Immature natural killer cell (primary cell): ENCODE measurements around the gene PPP2CA. TPM values are rescaled to one million over a fixed set of nuclear protein-coding genes. Genes with fewer than 3 reads are reported as not detected.
"Not testable (repeated sequence)": the region's sequence is repeated elsewhere in the genome, so short reads cannot be mapped to it uniquely, and the experiment has no call there.

Experiments
- DNase-seq, 3 donors: peaks; one replicate each; pipeline ENCODE4 v3.0.0; 2022; ENCODE audit warnings: mixed read lengths in 1 of 3
- H3K27ac Mint-ChIP-seq, 6 donors: one replicate each; pipeline ENCODE4 v1.8.0; 2020; ENCODE audit warnings: mixed read lengths in 6 of 6, mild to moderate bottlenecking in 5 of 6, inconsistent platforms in 4 of 6, moderate library complexity in 3 of 6
- H3K27me3 Mint-ChIP-seq, 3 donors: one replicate each; pipeline ENCODE4 v1.8.0; 2020 to 2021; ENCODE audit warnings: low read depth in 3 of 3, mild to moderate bottlenecking in 3 of 3, mixed read lengths in 3 of 3, moderate library complexity in 3 of 3, inconsistent platforms in 1 of 3
- H3K36me3 Mint-ChIP-seq, 3 donors: one replicate each; pipeline ENCODE4 v1.8.0; 2020; ENCODE audit warnings: mixed read lengths in 3 of 3, inconsistent platforms in 2 of 3, mild to moderate bottlenecking in 2 of 3
- H3K4me1 Mint-ChIP-seq, 2 donors: one replicate each; pipeline ENCODE4 v1.8.0; 2020; ENCODE audit warnings: inconsistent platforms in 2 of 2, mild to moderate bottlenecking in 2 of 2, mixed read lengths in 2 of 2, moderate library complexity in 1 of 2
- H3K4me3 Mint-ChIP-seq, 5 donors: one replicate each; pipeline ENCODE4 v1.8.0; 2020; ENCODE audit warnings: mild to moderate bottlenecking in 5 of 5, mixed read lengths in 5 of 5, inconsistent platforms in 3 of 5, moderate library complexity in 3 of 5
- H3K9me3 Mint-ChIP-seq, 6 donors: one replicate each; pipeline ENCODE4 v1.8.0; 2020; ENCODE audit warnings: mild to moderate bottlenecking in 6 of 6, mixed read lengths in 6 of 6, inconsistent platforms in 4 of 6, moderate library complexity in 3 of 6
- polyA plus RNA-seq, 3 donors: library from polyadenylated mRNA; unstranded; fragments of 300-500 nt; fragmentation: Illumina TruSeq; gene quantifications; one replicate each; pipeline ENCODE4 v1.2.3, GENCODE V29; 2021

Gene PPP2CA
- polyA plus RNA-seq, 3 donors from 2014 or later: 225 to 259 (median 254) TPM

DNA sequence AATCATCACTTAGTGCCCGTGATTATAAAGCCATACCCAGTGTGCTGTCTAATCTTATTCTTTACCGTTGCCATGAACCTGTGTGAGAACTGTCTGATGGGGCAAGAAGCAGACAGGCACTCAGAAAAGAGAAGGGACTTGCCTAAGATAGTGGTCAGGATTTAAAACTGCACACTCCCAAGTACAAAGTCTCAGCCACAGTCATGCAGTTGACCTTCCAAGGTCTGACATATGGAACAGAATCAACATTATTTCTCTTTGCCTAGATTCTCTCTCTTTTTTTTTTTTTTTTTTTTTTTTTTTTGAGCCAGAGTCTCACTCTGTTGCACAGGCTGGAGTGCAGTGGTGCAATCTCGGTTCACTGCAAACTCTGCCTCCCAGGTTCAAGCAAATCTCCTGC lies 1.9 kb upstream of the PPP2CA start:
- H3K27me3 Mint-ChIP-seq: peaks cover 13 to 26% (median 18%) of the 10 kb centered on the region in 3 donors
- no peak for DNase-seq
- peaks cover 40 to 42% of the 10 kb centered on the region in 2 donors for H3K4me1 Mint-ChIP-seq
- H3K36me3 Mint-ChIP-seq: peaks cover 0 to 4% (median 0%) of the 10 kb centered on the region in 3 donors
- no peaks in the 10 kb centered on the region for H3K9me3 Mint-ChIP-seq
- peak overlapping the region; percentile 89 to 97 (median 96) for H3K4me3 Mint-ChIP-seq
- H3K27ac Mint-ChIP-seq: peak overlapping the region; percentile 96 to 99 (median 98)

- Mint-ChIP-seq H3K27ac (peak overlapping the region; percentile 96 to 99 (median 98)), H3K9me3 (no peaks in the 10 kb centered on the region), H3K27me3 (peaks cover 13 to 23% (median 18%) of the 10 kb centered on the region in 3 donors), H3K4me1 (peaks cover 46 to 47% of the 10 kb centered on the region in 2 donors), H3K36me3 (no peaks in the 10 kb centered on the region), H3K4me3 (peak overlapping the region; percentile 89 to 97 (median 96))
- peak in 1 of 3 donors; percentile 9 for DNase-seq
Measured at GRCh38 chr5:134227259-134227658, 1.4 kb upstream of the PPP2CA start.

- Mint-ChIP-seq H3K4me1 (peaks cover 51 to 54% of the 10 kb centered on the region in 2 donors), H3K36me3 (no peaks in the 10 kb centered on the region), H3K27ac (peak overlapping the region; percentile 96 to 99 (median 98)), H3K27me3 (peaks cover 13 to 23% (median 18%) of the 10 kb centered on the region in 3 donors), H3K9me3 (no peaks in the 10 kb centered on the region), H3K4me3 (peak overlapping the region; percentile 89 to 97 (median 96))
- DNase-seq: no peak
Measured at GRCh38 chr5:134226441-134227192, 744 bp upstream of the PPP2CA start.

DNA sequence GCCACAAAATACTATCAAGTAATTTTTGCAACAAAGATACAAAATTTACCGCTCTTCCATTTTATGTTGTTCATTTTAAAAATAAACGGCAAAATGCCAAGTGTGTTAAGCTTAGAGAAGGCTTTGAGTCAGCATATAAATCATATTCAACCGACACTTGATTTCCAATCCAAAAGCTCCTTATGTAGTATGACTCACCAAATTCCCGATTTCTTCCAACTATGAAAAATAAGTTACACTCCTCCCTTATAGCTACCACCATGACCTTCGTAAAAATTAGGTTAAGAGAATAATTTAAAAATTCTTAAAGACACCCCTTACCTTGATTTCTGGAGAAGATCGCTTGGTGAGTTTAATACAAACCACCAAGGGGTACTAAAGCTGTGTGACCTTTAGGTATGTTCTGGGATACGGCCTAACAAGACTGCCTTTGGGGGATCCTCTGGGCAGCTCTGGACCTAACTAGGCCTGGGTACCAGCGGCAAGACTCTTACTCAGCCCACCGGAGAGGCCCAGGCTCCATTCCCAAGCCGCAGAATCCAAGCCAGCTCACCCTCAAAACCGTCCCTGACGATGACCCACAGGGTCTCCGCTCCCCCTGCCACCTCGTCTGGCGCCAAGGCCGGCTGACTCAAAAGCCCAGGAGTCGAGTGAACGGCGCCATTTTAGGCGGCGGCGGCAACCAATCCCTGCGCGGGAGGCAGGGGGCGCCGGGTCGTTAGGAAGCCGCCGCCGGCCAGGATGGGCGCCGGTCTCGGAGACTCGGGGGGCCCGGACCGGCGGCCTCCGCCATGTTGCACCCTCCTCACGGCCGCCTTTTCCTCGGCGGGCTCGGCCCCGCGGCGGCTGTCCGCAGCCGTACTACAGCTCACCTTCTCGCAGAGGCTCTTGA lies 739 bp downstream of the PPP2CA start:
- Mint-ChIP-seq H3K9me3 (no peaks in the 10 kb centered on the region), H3K27me3 (peaks cover 13 to 23% (median 18%) of the 10 kb centered on the region in 3 donors), H3K27ac (peak overlapping the region; percentile 96 to 99 (median 98)), H3K4me3 (peak overlapping the region; percentile 89 to 97 (median 96)), H3K4me1 (peaks cover 64 to 69% of the 10 kb centered on the region in 2 donors), H3K36me3 (peaks cover 0 to 4% (median 4%) of the 10 kb centered on the region in 3 donors)
- DNase-seq: peak; percentile 73 to 76 (median 75)

DNA sequence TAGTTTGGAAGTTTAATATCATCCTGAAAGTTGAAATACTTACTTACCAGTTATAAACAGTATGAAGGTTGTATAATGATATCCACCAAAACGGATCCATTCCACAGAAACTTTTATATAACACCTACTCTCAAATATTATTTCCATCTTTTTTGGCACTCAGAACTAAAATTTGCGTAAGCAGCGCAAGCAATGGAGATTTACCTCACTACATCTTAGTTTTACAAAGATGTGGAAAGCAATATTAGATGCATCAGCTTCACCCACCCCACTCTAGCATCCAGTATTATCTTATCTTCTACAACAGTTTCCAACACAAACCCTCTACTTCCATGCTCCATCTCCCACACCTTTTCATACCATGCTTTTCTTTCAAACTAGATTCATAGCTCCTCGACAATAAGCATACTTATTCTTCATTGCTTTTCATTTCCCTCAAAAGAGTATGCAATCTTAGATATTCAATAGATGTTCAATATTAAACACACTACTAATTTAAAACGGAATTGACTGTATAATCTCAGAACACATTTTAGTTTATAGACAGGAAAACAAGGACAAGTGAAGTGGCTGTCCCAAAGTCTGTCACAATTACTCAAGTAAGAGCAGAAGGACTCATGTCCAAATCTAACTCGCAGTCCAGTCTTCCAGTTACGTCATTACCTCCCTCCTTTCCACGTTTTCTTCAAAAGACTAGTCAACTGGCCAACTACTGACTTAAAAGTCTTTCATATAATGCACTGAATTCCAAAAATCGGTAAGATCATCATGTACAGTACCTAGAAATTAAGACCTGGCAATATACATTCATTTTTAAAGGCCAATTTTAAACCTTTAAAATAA lies 2.2 kb downstream of the PPP2CA start:
- peaks cover 0 to 4% (median 4%) of the 10 kb centered on the region in 3 donors for H3K36me3 Mint-ChIP-seq
- H3K27me3 Mint-ChIP-seq: peaks cover 13 to 23% (median 23%) of the 10 kb centered on the region in 3 donors
- peak overlapping the region; percentile 89 to 97 (median 96) for H3K4me3 Mint-ChIP-seq
- H3K9me3 Mint-ChIP-seq: no peaks in the 10 kb centered on the region
- peak overlapping the region; percentile 80 to 99 (median 98) for H3K27ac Mint-ChIP-seq
- H3K4me1 Mint-ChIP-seq: peaks cover 79 to 84% of the 10 kb centered on the region in 2 donors
- DNase-seq: no peak

- peak overlapping the region in 2 of 5 donors; percentile 54 to 96 for H3K4me3 Mint-ChIP-seq
- not testable (repeated sequence) for H3K36me3 Mint-ChIP-seq, DNase-seq, H3K9me3 Mint-ChIP-seq
- peaks cover 9 to 15% (median 15%) of the 10 kb centered on the region in 3 donors for H3K27me3 Mint-ChIP-seq
- peaks cover 83 to 92% of the 10 kb centered on the region in 2 donors for H3K4me1 Mint-ChIP-seq
- H3K27ac Mint-ChIP-seq: peak overlapping the region in 3 of 6 donors; percentile 43 to 66 (median 53)
Measured at GRCh38 chr5:134221690-134222089, 4.2 kb downstream of the PPP2CA start.

DNA sequence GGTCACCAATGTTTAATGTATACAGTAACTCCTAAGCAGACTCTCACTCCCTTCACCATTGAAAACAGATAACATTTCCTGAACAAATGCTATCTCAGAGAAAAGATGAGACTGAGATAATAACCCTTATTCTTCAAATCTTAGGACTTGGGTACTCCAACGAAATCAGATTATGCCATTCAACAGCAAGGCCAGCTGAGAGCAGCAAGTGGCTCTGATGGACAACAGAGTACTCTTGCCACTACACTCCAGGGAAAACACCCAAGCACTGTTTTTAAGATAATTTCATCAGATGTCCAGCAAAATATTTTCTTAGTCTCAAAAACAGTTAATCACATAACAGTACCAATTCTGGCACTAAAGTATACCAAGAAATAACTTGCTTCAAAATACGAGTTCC lies 10.1 kb downstream of the PPP2CA start:
- peaks cover 0 to 4% (median 4%) of the 10 kb centered on the region in 3 donors for H3K36me3 Mint-ChIP-seq
- H3K4me3 Mint-ChIP-seq: peak overlapping the region in 1 of 5 donors; percentile 48
- no peak overlapping the region for H3K27ac Mint-ChIP-seq
- peaks cover 77 to 91% of the 10 kb centered on the region in 2 donors for H3K4me1 Mint-ChIP-seq
- H3K27me3 Mint-ChIP-seq: peaks cover 0 to 5% (median 2%) of the 10 kb centered on the region in 3 donors
- no peaks in the 10 kb centered on the region for H3K9me3 Mint-ChIP-seq
- DNase-seq: no peak

DNA sequence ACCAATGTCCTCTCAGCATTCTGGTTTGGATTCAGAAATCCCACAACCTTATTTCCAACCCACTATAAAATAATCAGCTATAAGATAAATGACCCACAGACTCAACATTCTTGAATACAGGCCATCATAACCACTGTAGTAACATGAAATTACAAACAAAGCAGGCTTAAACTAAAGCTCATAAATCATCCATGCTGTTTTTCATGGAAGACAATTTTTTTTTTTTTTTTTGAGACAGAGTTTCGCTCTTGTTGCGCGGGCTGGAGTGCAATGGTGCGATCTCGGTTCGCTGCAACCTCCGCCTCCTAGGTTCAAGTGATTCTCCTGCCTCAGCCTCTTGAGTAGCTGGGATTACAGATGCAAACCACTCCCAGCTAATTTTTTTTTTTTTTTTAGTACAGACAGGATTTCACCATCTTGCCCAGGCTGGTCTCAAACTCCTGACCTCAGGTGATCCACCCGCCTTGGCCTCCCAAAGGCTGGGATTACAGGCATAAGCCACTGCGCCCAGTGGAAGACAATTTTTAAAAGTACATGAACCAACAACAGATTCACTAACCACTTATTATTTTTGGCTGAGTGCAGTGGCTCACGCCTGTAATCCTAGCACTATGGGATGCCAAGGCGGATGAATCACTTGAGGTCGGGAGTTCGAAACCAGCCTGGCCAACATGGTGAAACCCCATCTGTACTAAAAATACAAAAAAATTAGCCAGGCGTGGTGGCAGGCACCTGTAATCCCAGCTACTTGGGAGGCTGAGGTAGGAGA lies 14.4 kb downstream of the PPP2CA start:
- H3K4me3 Mint-ChIP-seq: peak overlapping the region in 2 of 5 donors; percentile 45 to 51
- not testable (repeated sequence) for H3K27me3 Mint-ChIP-seq, H3K9me3 Mint-ChIP-seq, H3K36me3 Mint-ChIP-seq, DNase-seq
- H3K4me1 Mint-ChIP-seq: peaks cover 75 to 86% of the 10 kb centered on the region in 2 donors
- H3K27ac Mint-ChIP-seq: peak overlapping the region in 1 of 6 donors; percentile 46

- Mint-ChIP-seq H3K4me1 (peaks cover 75 to 85% of the 10 kb centered on the region in 2 donors), H3K4me3 (peak overlapping the region in 3 of 5 donors; percentile 6 to 39 (median 27)), H3K27ac (no peak overlapping the region), H3K27me3 (peaks cover 0 to 4% (median 0%) of the 10 kb centered on the region in 3 donors), H3K9me3 (no peaks in the 10 kb centered on the region), H3K36me3 (no peaks in the 10 kb centered on the region)
- no peak for DNase-seq
Measured at GRCh38 chr5:134209477-134210245, 16.2 kb downstream of the PPP2CA start.

- no peaks in the 10 kb centered on the region for H3K9me3 Mint-ChIP-seq
- no peak overlapping the region for H3K4me3 Mint-ChIP-seq
- H3K36me3 Mint-ChIP-seq: peaks cover 0 to 8% (median 3%) of the 10 kb centered on the region in 3 donors
- peaks cover 60 to 84% of the 10 kb centered on the region in 2 donors for H3K4me1 Mint-ChIP-seq
- no peak for DNase-seq
- H3K27me3 Mint-ChIP-seq: peaks cover 0 to 4% (median 1%) of the 10 kb centered on the region in 3 donors
- H3K27ac Mint-ChIP-seq: peak overlapping the region in 3 of 6 donors; percentile 48 to 55 (median 53)
Measured at GRCh38 chr5:134207696-134208095, 18.2 kb downstream of the PPP2CA start.

DNA sequence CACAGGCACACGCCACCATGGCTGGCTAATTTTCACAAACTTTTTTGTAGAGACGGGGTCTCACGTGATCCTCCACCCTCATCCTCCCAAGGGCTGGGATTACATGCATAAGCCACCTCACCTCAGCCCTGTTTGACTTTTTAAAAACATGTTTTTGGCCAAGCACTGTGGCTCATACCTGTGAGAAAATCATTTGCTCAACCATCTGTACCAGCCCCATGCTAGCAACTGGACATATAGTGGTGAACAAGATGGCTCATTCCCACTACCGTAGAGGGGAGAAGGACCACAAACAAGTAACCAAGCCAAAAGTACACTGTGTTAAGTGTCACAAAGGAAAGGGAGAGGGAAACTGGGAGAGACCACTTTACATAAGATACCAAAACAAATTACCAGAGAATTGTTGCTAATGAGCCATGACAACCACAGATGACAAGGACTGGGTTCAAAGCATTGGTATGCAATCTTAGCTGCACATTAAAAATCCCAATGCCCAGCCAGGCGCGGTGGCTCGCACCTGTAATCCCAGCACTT lies 19.2 kb downstream of the PPP2CA start:
- H3K4me3 Mint-ChIP-seq: no peak overlapping the region
- peaks cover 0 to 6% (median 4%) of the 10 kb centered on the region in 3 donors for H3K27me3 Mint-ChIP-seq
- peaks cover 52 to 83% of the 10 kb centered on the region in 2 donors for H3K4me1 Mint-ChIP-seq
- peaks cover 4 to 17% (median 12%) of the 10 kb centered on the region in 3 donors for H3K36me3 Mint-ChIP-seq
- DNase-seq: no peak
- peak overlapping the region in 1 of 6 donors; percentile 59 for H3K27ac Mint-ChIP-seq
- H3K9me3 Mint-ChIP-seq: no peaks in the 10 kb centered on the region
